GM21529 (cell line): ENCODE measurements around the gene SYNGR3.

ENCODE experiments used
- ATAC-seq: cut with Tn5 transposase; IDR thresholded peaks from one replicate; pipeline ENCODE4 v1.9.1; 2021; ENCODE audit not compliant: unreplicated experiment

SYNGR3 gene

DNA sequence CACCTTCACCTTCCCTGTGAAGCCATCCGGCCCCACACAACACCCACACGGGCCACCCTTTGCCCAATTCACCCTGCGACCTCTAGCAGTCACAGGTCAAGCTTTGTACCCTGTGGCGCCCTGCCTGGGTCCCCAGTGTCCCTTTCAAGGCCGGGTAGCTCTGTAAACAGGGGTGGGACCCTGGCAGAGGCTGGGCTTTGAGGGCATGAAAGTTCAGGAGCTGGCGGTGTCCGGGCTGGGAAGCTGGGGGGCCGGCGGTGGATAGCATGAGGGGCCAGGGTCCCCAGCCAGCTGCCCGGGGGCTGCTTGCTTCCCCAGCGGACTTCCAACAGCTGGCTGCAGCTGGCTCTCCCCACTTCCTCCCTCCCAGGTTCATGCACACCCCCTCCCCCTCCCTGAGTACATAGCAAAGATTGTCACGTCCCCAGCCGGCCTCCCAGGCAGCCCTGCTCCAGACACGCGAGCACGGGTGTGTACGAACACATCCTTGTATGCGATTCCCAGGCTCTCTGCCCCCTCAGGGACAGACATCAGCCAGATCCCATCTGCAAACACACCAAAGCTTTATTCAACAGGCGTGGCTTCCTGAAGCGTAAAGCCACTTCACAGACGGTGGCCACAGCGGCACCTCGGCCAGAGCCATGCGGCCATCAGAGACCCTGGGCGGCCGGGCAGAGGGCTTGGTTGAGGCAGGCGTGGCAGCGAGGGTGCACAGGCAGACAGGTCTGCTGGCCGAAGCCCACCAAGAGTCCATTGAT lies 49.7 kb downstream of the SYNGR3 start:
- no peak for ATAC-seq

DNA sequence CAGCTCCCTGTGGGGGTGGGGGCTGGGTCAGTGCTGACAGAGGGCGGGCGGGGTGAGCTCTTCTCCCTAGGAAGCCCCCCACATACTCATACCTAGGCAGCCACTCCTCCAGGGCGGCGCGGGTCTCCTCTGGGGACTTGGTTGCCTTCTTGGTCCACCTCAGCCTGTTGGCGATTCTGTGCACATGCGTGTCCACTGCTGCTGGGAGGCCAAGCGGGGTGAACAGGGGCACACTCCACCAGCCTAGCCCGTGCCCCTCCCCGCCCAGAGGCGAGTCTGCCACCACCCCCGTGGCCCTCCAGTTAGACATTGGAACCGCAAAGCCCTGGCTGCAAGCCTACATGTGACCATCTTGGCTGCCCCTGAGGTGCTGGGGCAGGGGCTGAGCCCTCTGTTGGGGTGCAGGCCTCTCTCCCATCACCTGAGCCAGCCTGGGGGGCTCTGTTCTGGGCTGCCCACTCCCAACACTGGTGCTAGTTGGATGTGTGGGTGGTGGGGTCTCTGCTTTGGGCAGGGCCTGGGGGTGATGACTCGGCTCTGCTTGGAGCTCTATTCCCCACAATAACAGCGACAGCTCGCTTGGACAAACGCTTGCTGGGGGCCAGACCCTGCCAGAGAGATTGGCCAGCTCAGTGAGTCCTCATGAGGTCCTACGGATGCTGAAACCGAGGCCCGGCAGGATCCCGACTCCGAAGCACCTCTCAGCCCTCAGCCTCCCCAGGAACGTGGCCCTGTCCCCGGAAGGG lies 50.4 kb downstream of the SYNGR3 start:
- no peak for ATAC-seq

- no peak for ATAC-seq
Measured at GRCh38 chr16:2040787-2041522, 51.2 kb downstream of the SYNGR3 start.

GRCh38 chr16:2042171-2042985 lies 52.6 kb downstream of the SYNGR3 start:
- ATAC-seq: no peak

- ATAC-seq: no peak
Measured at GRCh38 chr16:2042986-2043666, 53.4 kb downstream of the SYNGR3 start.
